ACC112 (cell line): ENCODE results near the gene IGIP.

Source experiments
- H2AFZ ChIP-seq: fragments of 200-600 bp; sonication (generic); one replicate; pipeline ENCODE4 v1.6.0; 2017; ENCODE audit warnings: antibody characterized with exemption, low read length; ENCODE audit not compliant: unreplicated experiment
- H3K27ac ChIP-seq: fragments of 200-600 bp; sonication (generic); 2 replicates; pipeline ENCODE4 v1.5.1; 2014; ENCODE audit warnings: low read depth, mild to moderate bottlenecking, antibody characterized with exemption, low read length, moderate library complexity
- H3K27me3 ChIP-seq: fragments of 200-600 bp; sonication (generic); 2 replicates; pipeline ENCODE4 v1.6.1; 2014; ENCODE audit warnings: mild to moderate bottlenecking, antibody characterized with exemption, low read length, moderate library complexity, mixed read lengths; ENCODE audit not compliant: insufficient read depth
- H3K36me3 ChIP-seq: fragments of 200-600 bp; sonication (generic); 2 replicates; pipeline ENCODE4 v1.6.1; 2016; ENCODE audit warnings: mild to moderate bottlenecking, antibody characterized with exemption, low read length, moderate library complexity, mixed read lengths; ENCODE audit not compliant: insufficient read depth
- H3K4me1 ChIP-seq: fragments of 200-600 bp; sonication (generic); one replicate; pipeline ENCODE4 v1.6.1; 2016; ENCODE audit warnings: low read length, mixed read lengths; ENCODE audit not compliant: insufficient read depth, unreplicated experiment, control insufficient read depth
- H3K4me3 ChIP-seq: fragments of 200-600 bp; sonication (generic); 2 replicates; pipeline ENCODE4 v1.5.1; 2014; ENCODE audit warnings: mild to moderate bottlenecking, low read depth, low read length
- H3K79me2 ChIP-seq: fragments of 200-600 bp; sonication (generic); one replicate; pipeline ENCODE4 v1.6.0; 2016; ENCODE audit warnings: low read length; ENCODE audit not compliant: control insufficient read depth, unreplicated experiment, insufficient read depth

The IGIP gene

DNA sequence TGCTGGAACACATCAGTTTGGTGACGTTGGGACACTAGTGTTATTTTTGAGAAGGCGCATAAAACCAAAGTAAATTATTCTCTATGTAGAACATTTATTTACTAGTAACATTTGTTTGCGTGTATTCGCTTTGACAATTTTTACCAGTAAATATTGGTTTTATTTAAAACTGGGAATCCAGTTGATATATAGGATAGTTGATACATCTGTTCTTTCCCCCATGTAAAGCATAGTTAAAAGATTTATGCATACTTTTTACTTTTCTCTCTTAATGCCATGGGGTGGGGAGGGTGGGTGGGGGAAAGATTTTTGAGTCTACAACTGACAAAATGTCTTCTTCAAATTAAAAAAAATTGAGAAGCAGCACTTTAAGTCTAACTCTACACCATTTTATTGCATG, at the start of gene IGIP:
IGIP (plus strand) TSS at position 301 of the 400 bp plus-strand sequence. CDS start 2,540 bp downstream, outside the sequence.
- Histone ChIP-seq H3K4me3 (no peak within 1 kb of the TSS), H3K36me3 (no peaks in the 10 kb centered on the region), H3K4me1 (peaks cover 29% of the 10 kb centered on the region), H3K79me2 (peaks cover 51% of the 10 kb centered on the region), H3K27me3 (no peaks in the 10 kb centered on the region), H3K27ac (no peak within 1 kb of the TSS), H2AFZ (no peak within 1 kb of the TSS)

DNA sequence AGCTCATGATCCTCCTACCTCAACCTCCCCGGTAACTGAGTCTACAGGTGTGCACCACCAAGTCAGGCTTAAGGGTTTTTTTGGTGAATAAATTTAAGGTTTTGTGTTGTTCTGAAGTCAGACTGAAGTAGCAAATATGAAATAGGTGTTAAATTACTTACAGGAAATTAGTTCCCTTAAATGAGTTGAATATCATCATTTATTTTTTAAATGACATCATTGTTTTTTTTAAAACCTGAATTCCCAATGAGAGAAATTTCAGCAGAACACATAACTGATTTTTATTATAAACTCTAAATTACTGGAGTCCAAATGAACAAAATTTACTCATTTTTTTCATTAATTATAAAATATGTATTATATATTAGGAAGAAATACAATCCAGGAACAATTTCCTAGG, 49.6 kb upstream of the IGIP start:
- H2AFZ ChIP-seq: no peak overlapping the region
- no peak overlapping the region for H3K27ac ChIP-seq
- no peaks in the 10 kb centered on the region for H3K4me1 ChIP-seq
- H3K27me3 ChIP-seq: no peaks in the 10 kb centered on the region; the same call in 1 of the 2 replicates
- H3K4me3 ChIP-seq: no peak overlapping the region
- no peaks in the 10 kb centered on the region for H3K36me3 ChIP-seq
- no peaks in the 10 kb centered on the region for H3K79me2 ChIP-seq

GRCh38 chr5:140076788-140077187, 48.9 kb upstream of the IGIP start:
- Histone ChIP-seq H3K79me2 (no peaks in the 10 kb centered on the region), H3K27ac (no peak overlapping the region), H3K4me3 (no peak overlapping the region), H3K4me1 (no peaks in the 10 kb centered on the region), H2AFZ (no peak overlapping the region), H3K27me3 (peaks cover under 1% of the 10 kb centered on the region), H3K36me3 (no peaks in the 10 kb centered on the region)

DNA sequence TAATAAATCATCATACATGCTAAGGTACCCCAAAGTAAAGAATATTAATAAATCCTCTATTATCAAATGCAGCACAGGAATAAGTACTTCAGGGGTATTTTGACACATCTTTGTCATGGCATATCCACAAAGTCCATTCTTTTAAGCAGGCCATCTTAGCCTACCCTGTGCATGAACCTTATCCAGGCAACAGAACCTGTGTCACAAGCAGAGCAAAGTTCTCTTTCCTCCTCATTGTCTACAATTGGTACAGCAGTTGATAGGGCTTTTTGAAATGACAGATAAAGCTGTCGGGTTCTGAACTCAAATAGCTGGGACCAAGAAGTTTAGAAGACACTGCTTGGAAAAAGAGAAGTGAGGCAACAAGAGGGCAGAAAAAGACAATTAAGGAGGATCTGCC, 42.6 kb upstream of the IGIP start:
- peaks cover 32% of the 10 kb centered on the region for H3K27me3 ChIP-seq
- no peaks in the 10 kb centered on the region for H3K79me2 ChIP-seq
- H2AFZ ChIP-seq: no peak overlapping the region

GRCh38 chr5:140083650-140084049, 42.1 kb upstream of the IGIP start:
- Histone ChIP-seq H3K27ac (no peak overlapping the region), H3K27me3 (peaks cover 32% of the 10 kb centered on the region), H2AFZ (no peak overlapping the region), H3K79me2 (no peaks in the 10 kb centered on the region), H3K4me3 (no peak overlapping the region), H3K4me1 (no peaks in the 10 kb centered on the region), H3K36me3 (no peaks in the 10 kb centered on the region)

More for the DNA sequence above, 42.6 kb upstream of the IGIP start:
- Histone ChIP-seq H3K36me3 (no peaks in the 10 kb centered on the region), H3K27ac (no peak overlapping the region), H3K4me3 (no peak overlapping the region), H3K4me1 (no peaks in the 10 kb centered on the region)

DNA sequence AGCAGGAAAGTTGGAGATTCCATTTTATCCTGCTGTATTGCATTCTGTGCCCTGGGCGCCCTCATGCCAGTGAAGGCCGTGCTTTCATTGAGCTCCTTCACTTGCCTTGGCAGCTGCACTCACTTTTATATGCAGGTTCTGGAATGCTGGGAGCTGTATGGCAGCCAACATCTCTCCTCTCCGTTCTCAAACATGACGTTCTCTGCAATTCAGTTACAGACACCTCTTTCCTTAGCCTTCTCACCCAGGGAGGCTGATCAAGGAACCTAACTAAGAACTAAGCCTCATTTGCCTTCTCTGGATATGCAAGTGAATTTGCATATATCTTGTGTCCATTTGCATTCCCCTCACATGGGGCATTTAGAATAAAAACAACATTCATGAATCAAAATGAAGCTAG, 41.2 kb upstream of the IGIP start:
- no peak overlapping the region for H3K4me3 ChIP-seq
- no peak overlapping the region for H2AFZ ChIP-seq
- H3K27ac ChIP-seq: no peak overlapping the region

DNA sequence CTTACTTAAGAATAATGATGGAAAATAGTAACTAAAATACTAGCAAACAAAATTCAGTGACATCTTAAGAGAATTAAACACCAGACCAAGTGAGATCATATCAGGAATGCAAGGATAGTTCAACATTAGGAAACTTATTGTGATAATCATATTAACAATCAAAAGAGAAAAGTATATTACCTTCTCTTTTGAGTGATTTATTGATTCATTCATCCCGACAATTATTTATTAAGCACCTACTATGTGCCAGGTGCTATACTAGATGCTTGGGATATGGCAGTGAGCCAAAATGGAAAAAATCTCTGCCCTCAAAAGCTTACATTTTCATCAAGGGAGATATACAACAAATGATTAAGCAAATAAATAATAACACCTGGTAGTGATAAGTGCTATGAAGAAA, 35.5 kb upstream of the IGIP start:
- Histone ChIP-seq H3K4me1 (no peaks in the 10 kb centered on the region), H3K4me3 (no peak overlapping the region), H3K36me3 (no peaks in the 10 kb centered on the region), H2AFZ (no peak overlapping the region), H3K27me3 (peaks cover 32% of the 10 kb centered on the region), H3K27ac (no peak overlapping the region), H3K79me2 (no peaks in the 10 kb centered on the region)

More for the DNA sequence above, 41.2 kb upstream of the IGIP start:
- Histone ChIP-seq H3K36me3 (no peaks in the 10 kb centered on the region), H3K27me3 (peaks cover 37% of the 10 kb centered on the region), H3K79me2 (no peaks in the 10 kb centered on the region), H3K4me1 (no peaks in the 10 kb centered on the region)

GRCh38 chr5:140093179-140093578, 32.6 kb upstream of the IGIP start:
- no peaks in the 10 kb centered on the region for H3K79me2 ChIP-seq
- no peaks in the 10 kb centered on the region for H3K4me1 ChIP-seq

DNA sequence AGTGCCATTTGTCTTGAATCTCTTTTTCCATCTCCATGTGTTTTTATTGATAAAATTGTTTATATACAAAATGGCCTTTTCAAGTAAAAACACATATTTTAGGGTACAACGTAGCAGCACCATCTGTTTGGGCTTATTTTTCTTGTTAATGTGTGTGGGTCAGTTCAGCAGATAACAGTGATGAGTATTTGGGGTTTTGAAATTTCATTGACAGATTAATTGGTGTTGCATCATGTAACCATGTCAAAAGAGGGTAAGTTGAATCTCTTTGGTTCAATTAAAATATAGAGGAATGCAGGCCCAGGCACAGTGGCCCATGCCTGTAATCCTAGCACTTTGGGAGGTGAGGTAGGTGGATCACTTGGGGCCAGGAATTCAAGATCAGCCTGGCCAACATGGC, 31.9 kb upstream of the IGIP start:
- Histone ChIP-seq H3K27ac (no peak overlapping the region), H2AFZ (no peak overlapping the region), H3K79me2 (no peaks in the 10 kb centered on the region), H3K4me1 (no peaks in the 10 kb centered on the region), H3K27me3 (peaks cover 26% of the 10 kb centered on the region; the same call in 1 of the 2 replicates), H3K4me3 (no peak overlapping the region), H3K36me3 (no peaks in the 10 kb centered on the region)

More at GRCh38 chr5:140093179-140093578, 32.6 kb upstream of the IGIP start:
- Histone ChIP-seq H2AFZ (no peak overlapping the region), H3K27ac (no peak overlapping the region), H3K4me3 (no peak overlapping the region), H3K27me3 (peaks cover 26% of the 10 kb centered on the region; the same call in 1 of the 2 replicates), H3K36me3 (no peaks in the 10 kb centered on the region)

- H3K27me3 ChIP-seq: peaks cover 20% of the 10 kb centered on the region; the same call in 1 of the 2 replicates
- H3K4me1 ChIP-seq: no peaks in the 10 kb centered on the region
- H3K79me2 ChIP-seq: no peaks in the 10 kb centered on the region
- no peaks in the 10 kb centered on the region for H3K36me3 ChIP-seq
- H3K27ac ChIP-seq: no peak overlapping the region
- H2AFZ ChIP-seq: no peak overlapping the region
- H3K4me3 ChIP-seq: no peak overlapping the region
These were observed 30.8 kb upstream of the IGIP start for GRCh38 chr5:140094889-140095288.

GRCh38 chr5:140101179-140101578, 24.6 kb upstream of the IGIP start:
- Histone ChIP-seq H3K36me3 (no peaks in the 10 kb centered on the region), H3K4me3 (no peak overlapping the region), H3K27me3 (no peaks in the 10 kb centered on the region), H3K79me2 (no peaks in the 10 kb centered on the region), H3K27ac (no peak overlapping the region), H3K4me1 (no peaks in the 10 kb centered on the region), H2AFZ (no peak overlapping the region)
